Astrocyte of the spinal cord (primary cell): ENCODE results near the gene LRP1B.

ENCODE experiments used
- DNase-seq: peaks from one replicate; pipeline ENCODE4 v3.0.0; 2011; ENCODE audit warnings: low read depth, low spot score
- H3K4me3 ChIP-seq: 2 replicates; pipeline ENCODE4 v1.5.1; 2011; ENCODE audit warnings: low read depth, mild to moderate bottlenecking, low read length, moderate library complexity
- CTCF ChIP-seq: IDR thresholded peaks from 2 replicates; pipeline ENCODE4 v1.5.1; 2012; ENCODE audit warnings: low read depth, mild to moderate bottlenecking, low read length, inconsistent platforms
- in situ Hi-C: cut with HindIII; loops from 2 replicates; pipeline ENCODE4 v1.10.0; 2017; ENCODE audit warnings: low sequenced_read_pairs

Gene LRP1B

GRCh38 chr2:141490886-141491285, 639.9 kb downstream of the LRP1B start:
- TF ChIP-seq CTCF, result no peak
- peak; percentile 12 for DNase-seq
- in situ Hi-C loops, result no loop called here
- no peak overlapping the region for H3K4me3 ChIP-seq

GRCh38 chr2:141482697-141483096, 648.1 kb downstream of the LRP1B start:
- TF ChIP-seq CTCF, result no peak
- in situ Hi-C loops, result no loop called here
- no peak for DNase-seq
- no peak overlapping the region for H3K4me3 ChIP-seq

- no peak overlapping the region for H3K4me3 ChIP-seq
- in situ Hi-C loops, result no loop called here
- TF ChIP-seq CTCF, result no peak
- DNase-seq, result no peak
Observed at GRCh38 chr2:141475801-141476200, 655.0 kb downstream of the LRP1B start.

GRCh38 chr2:141468761-141469160, 662.1 kb downstream of the LRP1B start:
- no peak for DNase-seq
- in situ Hi-C loops, result no loop called here
- H3K4me3 ChIP-seq, result no peak overlapping the region
- no peak for TF ChIP-seq CTCF

GRCh38 chr2:141467331-141467730, 663.5 kb downstream of the LRP1B start:
- TF ChIP-seq CTCF, result no peak
- H3K4me3 ChIP-seq, result no peak overlapping the region
- no peak for DNase-seq
- in situ Hi-C loops, result no loop called here

GRCh38 chr2:141464995-141465394, 665.8 kb downstream of the LRP1B start:
- no peak for TF ChIP-seq CTCF
- no peak for DNase-seq
- no peak overlapping the region for H3K4me3 ChIP-seq
- in situ Hi-C loops, result no loop called here

GRCh38 chr2:141458351-141458750, 672.5 kb downstream of the LRP1B start:
- DNase-seq, result no peak
- no peak for TF ChIP-seq CTCF
- no peak overlapping the region for H3K4me3 ChIP-seq
- in situ Hi-C loops, result no loop called here
